Stimulated activated CD8-positive, alpha-beta memory T cell treated with anti-CD3 and anti-CD28 coated beads, Interleukin-4, amount 100 ng/mL, for 48 hours (primary cell): ENCODE measurements around the gene ARHGAP15.

Experiments
- DNase-seq: peaks from one replicate; pipeline ENCODE4 v3.0.0-alpha.2; 2020

ARHGAP15 gene

GRCh38 chr2:143176606-143177005 lies 47.4 kb downstream of the ARHGAP15 start:
- no peak for DNase-seq

DNA sequence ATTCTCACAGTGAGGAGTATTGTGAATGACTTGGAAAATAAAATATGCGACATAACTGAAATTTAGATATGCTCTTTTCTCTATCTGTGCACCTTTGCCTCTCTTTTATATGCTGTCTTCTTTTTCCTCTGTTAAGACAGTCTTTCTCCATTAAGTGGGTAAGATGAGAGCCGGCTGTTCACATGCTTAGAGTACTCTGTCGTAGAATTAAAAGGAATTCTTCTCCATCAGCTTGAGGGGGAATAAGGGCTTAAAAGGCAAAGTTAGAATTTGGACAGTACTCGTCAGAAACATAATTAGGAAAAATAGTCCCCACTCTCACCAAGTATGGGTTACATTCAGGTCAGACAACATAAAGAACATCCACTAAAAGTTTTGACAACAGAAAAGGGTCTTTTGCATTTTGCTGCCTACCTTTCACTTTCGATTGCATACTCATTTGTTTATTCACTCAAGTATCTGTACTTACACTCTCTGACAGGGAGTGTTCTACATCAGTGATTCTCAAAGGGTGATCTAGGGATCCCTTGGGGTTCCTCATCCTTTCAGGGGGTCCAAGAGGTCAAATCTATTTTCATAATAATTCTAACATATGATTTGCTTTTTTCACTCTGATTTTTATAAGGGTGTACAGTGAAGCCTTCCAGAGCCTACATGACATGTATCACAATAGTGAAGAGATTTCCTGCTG lies 48.0 kb downstream of the ARHGAP15 start:
- no peak for DNase-seq

DNA sequence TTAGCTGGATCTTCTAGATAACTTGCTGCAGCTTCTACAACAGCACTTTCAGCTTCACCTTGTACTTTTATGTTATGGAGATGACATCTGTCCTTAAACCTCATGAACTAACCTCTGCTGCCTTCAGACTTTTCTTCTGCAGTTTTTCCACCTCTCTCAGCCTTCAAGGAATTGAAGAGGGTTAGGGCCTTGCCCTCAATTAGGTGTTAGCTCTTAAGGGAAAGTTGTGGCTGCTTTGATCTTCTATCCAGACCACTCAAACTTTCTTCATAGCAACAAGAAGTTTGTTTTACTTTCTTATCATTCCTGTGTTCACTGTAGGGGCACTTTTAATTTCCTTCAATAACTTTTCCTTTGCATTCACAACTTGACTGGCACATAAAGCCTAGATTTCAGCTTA lies 52.3 kb downstream of the ARHGAP15 start:
- no peak for DNase-seq

- no peak for DNase-seq
These were observed 53.4 kb downstream of the ARHGAP15 start for GRCh38 chr2:143182649-143183048.

DNA sequence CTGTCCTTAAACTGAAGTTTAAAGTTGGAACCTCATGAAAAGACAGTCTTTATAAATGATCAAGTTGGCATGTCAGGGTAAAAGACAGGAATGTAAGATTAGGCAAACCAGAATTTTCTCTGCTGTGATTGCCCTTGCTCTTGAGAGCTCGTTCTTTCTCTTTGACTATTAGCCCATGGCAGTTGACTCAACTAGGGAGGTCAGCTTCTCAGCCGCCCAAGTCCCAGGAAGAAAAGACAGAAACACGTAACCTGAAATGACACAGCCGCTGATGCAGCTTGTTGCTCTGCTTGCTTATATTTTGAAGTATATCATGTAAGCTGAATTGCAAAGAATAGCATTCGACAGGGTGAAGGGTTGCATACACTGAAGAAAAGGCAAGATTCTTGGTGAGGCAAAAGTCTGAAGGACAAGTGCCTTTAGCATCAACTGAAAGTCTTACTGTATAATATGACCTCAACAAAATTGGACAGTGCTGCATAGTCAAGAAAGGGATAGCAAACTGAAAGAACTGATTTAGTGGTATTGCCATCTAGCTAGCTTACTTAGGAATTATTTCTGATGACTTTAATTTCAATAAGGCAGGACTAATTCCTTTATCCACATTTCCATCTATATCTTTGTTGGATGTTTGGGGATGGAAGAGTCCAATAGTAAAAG lies 54.7 kb downstream of the ARHGAP15 start:
- DNase-seq = no peak

DNA sequence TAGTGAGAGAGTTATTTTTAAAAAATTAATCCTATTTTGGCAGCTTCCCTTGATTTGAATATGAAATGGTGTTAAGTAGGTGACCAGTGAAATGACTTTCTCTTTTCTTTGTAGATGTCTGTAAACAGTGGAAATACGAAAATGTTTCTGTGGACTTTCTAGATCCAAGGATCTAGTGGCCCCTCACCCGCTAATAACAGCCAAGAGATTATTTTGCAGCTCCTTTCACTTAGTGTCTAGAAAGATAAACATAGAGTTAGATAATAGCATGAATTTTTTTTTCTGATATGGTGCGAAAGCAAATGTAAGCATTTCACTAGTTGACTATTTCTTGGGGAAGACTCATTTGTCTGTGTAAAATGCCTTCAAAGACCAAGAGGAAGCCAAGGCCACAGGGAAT lies 57.7 kb downstream of the ARHGAP15 start:
- DNase-seq = no peak

DNA sequence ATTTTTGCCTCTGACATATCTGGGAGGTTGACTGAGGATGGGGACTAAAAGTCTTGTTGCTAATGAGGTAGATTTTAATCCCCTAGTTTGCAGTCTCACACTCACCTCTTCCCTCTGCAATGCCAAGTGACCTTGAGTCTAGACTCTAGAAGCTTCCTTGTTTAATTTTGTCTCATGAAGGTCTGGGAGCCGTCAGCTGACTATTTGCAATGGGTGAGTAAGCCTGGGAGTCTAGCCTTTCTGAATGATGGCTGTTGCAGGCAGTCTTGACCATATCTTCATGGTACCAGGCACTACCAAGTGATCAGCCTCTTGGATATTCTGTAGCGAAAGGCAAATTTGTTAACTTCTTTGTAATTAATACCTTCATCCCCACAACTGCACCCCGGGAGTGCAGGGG lies 61.2 kb downstream of the ARHGAP15 start:
- no peak for DNase-seq

GRCh38 chr2:143192106-143192505 lies 62.9 kb downstream of the ARHGAP15 start:
- DNase-seq = no peak

- no peak for DNase-seq
These were observed 63.5 kb downstream of the ARHGAP15 start for GRCh38 chr2:143192716-143193115.

DNA sequence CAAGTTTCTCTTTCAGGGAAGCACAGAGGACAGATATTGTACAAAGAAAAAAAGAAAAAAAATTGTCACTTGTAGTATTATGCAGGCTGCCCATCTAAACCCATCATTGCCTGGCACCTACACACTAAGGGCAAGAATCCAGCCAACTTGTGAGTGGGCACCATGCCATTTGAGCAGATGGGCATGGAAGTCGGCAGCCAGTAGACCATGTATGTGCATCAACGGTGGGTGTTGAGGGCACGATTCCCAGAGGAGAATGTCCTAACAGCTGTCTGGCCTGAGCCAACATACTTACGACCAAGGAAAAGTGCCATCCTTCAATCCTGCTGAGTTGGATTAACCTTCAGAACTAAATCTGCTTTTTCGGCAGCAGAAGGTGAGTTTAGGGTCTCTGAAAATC lies 63.9 kb downstream of the ARHGAP15 start:
- DNase-seq = no peak

GRCh38 chr2:143195511-143195910 lies 66.3 kb downstream of the ARHGAP15 start:
- DNase-seq = no peak

DNA sequence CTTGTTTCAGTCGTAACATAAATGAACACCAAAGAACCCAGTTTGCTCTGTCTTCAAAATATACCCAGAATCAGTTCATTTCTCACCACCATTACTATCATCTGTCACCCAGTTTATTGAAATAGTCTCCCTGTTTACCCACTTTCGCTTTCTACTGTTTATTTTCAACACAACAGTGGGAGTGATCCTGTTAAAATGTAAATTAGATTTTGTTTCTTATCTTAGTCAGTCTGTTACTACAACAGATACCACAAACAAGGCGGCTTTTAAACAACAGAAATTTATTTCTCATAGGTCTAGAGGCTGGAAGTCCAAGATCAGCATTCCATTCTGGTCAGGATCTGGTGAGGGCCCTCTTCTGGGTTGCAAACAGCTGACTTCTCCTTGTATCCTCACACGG lies 74.8 kb downstream of the ARHGAP15 start:
- DNase-seq = no peak

DNA sequence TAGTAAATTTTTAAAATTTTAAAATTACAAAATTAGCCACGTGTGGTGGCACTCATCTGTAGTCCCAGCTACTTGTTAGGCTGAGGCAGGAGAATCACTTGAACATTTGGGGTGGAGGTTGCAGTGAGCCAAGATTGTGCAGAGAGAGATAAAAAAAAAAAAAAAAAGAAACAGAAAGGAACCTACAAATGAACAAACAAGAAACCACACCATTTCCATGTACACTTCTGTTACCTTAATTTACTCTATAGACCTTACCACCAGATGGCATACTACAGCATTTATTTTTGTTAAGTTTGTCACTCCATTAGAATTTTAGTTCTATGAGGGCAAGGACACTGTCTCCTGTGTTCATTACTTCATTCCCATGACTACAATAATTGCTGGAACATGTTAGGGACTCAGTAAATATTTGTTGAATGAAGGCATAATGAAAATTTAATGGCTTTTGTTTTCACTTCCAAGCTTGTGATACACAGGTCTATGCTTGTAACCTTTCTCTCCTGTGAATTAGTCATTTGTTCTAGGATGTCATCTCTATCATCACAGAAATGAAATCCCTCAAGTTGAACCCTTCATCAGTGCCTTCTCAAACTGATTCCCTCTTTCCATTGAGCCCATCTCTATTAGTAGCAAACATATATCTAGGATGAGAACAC lies 76.0 kb downstream of the ARHGAP15 start:
- no peak for DNase-seq

- no peak for DNase-seq
These were observed 80.6 kb downstream of the ARHGAP15 start for GRCh38 chr2:143209570-143210445.

DNA sequence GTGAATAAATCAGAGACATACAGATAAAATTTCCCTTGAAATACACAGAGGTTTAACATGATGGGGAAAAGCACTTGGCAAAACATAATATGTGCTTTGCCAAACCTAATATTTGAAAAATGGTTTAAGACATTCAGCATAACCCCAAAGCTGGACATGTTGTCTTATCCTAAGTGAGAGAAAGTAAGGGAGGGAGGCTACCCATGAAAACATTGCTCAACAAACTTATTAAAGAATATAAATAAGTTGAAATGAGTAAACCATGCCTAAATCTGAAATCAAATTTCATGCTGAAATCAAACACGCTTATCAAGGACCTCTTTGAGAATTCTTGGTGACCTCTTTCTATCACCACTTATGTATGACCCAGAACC lies 81.2 kb downstream of the ARHGAP15 start:
- no peak for DNase-seq

GRCh38 chr2:143217512-143218115 lies 88.4 kb downstream of the ARHGAP15 start:
- DNase-seq = no peak

GRCh38 chr2:143218621-143219020 lies 89.4 kb downstream of the ARHGAP15 start:
- no peak for DNase-seq

GRCh38 chr2:143219266-143219665 lies 90.0 kb downstream of the ARHGAP15 start:
- DNase-seq = no peak

DNA sequence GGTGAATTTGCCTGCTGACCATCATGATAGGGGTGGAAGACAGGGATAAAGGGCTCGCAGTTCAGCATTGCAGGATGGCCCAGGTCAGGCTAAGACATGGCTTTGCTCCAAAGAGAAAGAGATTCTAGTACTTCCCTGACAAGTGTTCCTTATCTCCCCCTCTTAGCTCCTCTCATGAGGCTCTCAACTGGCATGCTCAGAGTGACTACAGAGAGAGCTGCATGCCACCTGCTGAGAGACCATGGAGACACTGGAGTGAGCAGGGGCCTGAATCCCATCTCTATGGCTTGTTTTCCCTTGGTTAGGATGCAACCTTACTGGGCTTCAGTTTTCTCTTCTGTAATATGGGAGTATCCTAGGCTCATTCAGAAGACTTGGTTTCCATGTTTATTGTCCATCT lies 94.3 kb downstream of the ARHGAP15 start:
- no peak for DNase-seq

DNA sequence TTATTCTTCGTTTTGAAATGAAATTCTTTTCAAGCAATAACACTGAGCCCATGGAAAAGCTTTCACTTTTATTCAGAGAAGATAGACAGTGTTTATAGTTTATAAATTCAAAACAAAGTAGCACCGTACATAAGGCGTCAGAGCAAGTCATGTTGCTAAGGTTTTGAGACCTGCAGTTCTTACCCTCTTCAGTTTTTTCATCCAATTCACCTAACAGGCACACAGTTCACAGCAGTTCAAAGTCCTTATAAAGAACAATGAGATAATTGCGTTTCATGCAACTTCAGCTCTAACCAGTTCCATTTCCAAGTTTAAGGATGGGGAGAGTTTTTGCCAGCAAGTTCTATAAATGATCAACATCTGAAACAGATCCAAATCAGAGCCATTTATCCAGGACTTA lies 96.7 kb downstream of the ARHGAP15 start:
- DNase-seq = no peak

- no peak for DNase-seq
These were observed 97.7 kb downstream of the ARHGAP15 start for GRCh38 chr2:143226714-143227541.

DNA sequence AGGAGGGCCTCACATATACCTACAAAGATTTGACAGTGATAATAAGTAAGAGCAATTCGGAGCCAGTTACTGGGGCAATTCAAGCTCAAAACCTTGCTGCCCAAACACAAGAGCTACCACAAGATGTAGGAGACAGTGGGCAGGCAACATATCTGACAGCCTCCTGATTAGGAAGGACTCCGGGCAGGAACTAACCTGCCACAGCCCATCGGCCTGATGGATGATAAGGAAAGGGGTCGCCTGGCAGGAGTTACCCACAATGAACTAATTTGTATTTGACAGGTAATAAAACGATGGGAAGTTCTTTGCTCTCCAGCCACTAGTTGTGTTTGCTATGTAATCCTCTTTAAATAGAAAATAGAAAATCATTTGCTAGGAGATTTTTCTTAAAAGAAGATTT lies 100.2 kb downstream of the ARHGAP15 start:
- no peak for DNase-seq
